ENCODE measurements around the gene ATP5ME.
"Not testable (repeated sequence)": the region's sequence is repeated elsewhere in the genome, so short reads cannot be mapped to it uniquely, and the experiment has no call there.

The ATP5ME gene

DNA sequence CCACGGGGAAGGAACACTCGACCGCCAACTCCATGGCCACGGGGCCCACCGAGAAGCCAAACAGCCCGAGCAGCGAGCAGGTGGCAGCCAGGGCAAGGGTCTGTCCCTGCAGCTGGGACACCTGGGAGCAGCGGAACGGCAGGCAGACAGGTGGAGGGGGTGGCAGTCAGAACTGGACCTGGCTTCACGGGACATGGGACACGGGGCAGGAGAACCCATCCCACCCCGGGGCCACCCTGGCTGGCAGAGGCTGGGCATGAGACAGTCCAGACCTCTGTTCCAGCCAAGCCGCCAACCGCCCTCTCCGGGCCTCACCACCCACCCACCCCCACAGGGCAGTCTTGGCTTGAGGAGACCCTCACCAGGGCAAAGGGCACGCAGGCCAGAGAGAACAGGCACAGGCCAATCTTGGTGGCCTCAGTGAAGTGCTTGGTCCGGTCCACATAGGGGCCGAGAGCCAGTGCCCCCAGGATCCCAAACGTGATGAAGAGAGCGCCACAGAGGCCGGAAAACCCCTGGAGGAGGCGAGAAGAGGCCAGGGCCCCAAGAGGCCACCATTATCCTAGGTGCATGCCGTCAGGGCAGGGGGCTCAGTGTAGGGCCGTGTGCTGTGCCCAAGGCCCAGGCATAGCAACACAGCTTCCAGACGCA, 9.3 kb upstream of the ATP5ME start:
- no peak for DNase-seq (ENCODE audit: low spot score)

- DNase-seq (ENCODE audit: low spot score), result no peak
Measured at GRCh38 chr4:682490-683172, 8.6 kb upstream of the ATP5ME start.

- no peak for DNase-seq (ENCODE audit: low spot score)
Measured at GRCh38 chr4:681736-682451, 7.8 kb upstream of the ATP5ME start.

GRCh38 chr4:680928-681645, 7.0 kb upstream of the ATP5ME start:
- peak; percentile 47 for DNase-seq (ENCODE audit: low spot score)

DNA sequence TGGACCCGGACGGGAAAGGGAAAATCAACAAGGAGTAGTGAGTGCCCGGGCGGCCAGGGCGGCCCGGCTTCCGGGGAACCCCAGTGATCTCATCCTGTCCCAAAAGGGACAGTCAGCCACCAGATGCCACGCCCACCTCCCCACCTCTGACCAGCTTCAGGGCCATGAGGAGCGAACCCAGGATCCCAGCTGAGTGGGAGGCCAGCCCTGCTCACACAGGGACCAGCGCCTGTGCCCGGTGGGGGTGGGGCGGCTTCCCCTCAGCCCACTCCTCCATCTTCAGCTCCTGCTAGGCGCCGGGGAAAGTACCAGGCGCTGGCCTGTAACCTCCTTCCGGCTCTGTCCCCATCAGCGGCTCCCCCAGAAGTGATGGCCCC, 6.5 kb upstream of the ATP5ME start:
- DNase-seq (ENCODE audit: low spot score), result no peak

DNA sequence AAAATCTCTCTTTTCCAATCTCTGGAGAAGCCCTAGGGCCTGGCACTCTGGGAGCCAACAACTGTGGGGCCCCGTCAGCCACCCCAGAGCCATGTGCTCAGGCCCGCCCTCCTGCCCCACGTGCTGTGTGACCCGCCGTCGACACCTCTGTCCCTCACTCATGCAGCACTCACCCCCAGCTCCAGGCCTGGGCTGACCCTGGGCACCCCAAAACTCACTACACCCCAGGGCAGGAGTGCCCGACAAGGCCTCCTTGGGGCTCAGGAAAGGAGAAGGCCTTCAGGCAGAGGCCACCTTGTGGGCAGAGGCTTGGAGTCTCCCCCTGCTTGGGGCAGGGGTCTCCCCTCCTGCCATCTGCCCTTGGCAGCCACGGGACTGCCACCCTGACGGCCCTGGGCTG, 6.0 kb upstream of the ATP5ME start:
- no peak for DNase-seq (ENCODE audit: low spot score)

DNA sequence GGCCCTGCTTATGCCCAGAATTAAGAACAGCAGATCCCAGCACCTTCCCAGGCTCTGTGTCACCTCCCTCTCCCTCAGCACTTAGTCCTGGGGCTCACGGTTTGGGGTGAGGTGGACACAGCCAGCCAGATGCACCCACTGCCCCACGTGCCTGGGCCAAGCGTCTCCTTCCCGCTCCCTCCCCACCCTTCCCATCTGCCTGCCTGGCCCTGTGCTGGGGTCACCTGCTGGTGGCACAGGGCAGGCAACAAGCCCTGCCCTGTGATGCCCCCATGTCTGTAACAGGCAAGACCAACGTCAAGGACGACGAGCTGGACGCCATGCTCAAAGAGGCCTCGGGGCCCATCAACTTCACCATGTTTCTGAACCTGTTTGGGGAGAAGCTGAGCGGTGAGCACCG, 5.6 kb upstream of the ATP5ME start:
- no peak for DNase-seq (ENCODE audit: low spot score)

DNA sequence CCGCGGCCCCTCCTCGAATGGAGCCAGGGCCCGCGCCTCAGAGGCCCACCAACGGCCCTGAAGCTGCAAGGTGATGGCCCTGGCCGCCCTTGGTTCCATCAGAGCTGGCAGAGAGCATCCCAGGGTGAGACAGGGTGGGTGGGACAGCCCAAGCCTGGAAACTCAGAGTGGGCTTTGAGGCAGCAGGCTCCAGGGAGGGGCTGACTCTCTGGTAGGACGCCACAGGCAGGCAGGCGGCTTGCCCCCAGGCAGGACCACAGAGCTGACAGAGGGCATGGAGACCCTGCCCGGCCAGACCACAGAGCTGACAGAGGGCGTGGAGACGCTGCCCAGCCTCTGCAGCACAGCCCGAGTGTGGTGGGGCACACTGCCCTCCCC, 5.0 kb upstream of the ATP5ME start:
- no peak for DNase-seq (ENCODE audit: low spot score)

- no peak for DNase-seq (ENCODE audit: low spot score)
Measured at GRCh38 chr4:678331-679103, 4.4 kb upstream of the ATP5ME start.

DNA sequence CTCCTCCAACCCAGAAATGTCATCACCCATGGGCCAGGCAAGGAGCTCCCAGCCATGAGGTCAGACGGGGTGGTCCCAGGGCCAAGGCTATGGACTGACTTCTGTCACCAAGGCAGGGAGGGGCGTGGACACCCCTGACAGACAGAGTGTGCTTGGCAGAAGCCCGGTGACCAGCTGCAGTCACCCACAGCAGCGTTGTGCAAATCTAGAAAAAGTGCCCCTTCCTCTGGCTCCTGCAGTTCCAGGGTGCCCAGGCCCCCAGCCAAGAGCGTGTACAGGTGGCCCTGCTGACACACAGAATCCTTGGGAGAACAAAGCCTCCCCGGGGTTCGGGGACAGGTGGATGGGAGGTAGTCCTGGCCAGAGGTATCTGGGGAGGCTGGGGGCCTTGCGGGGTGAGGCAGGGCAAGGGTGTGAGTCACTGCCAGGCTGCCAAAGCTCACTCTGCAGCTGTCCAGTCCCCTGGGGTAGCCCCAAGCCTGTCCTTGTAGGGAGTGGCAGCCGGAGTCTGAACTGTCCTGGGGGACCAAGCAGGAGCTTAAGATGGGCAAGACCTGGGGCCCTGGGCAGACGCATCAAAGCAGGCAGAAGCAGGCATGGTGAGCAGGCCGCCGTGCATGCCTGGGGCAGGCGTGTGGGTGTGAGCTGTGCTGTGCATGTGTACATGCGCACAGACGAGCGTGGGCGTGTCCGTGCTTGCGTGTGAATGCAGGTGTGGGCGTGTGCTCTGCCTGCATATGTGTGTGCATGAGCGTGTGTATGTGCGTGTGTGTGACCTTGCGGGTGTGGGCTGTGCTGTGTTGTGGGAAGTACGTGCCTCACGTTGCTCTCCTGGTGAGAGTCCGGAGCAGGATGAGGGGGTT, 3.6 kb upstream of the ATP5ME start:
- DNase-seq (ENCODE audit: low spot score), result no peak

- DNase-seq (ENCODE audit: low spot score), result no peak
Measured at GRCh38 chr4:676871-677235, 2.8 kb upstream of the ATP5ME start.

GRCh38 chr4:675980-676870, 2.1 kb upstream of the ATP5ME start:
- no peak for DNase-seq (ENCODE audit: low spot score)

DNA sequence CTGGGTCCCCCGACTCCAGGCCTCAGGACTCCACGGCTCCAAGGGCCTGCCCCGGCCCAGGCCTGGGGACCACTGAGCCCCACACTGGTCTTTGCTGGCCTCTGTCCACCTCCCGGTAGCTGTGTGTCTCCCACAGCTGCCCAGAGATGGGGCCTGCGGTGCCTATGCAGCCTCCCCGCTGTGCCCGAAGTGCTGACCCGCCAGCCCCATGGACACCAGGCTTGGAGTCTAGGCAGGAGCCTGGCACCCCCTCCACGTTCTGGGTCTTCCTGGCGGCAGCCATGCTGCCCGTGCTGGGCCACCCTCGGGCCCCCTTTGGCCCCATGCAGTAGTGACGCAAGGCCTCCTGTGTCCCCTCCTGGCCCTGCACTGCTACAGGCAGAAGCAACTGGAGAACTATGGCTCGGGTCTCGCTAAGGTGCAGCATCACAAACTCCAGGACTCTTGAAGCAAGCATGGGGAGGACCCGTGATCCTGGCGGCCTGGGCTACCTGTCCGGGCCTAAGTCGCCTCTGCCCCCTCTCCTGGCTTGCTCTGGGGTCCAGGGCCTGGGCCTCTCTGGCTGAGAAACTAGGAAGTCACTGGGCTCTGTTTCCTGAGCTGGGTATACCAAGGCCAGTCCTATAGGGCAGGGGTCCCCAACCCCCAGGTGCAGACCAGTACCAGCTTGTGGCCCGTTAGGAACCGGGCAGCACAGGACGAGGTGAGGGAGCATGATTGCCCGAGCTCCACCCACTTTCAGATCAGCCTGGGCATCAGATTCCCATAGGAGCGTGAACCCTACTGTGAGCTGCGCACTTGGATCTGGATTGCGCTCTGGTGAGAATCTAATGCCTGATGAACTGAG, 1.2 kb upstream of the ATP5ME start:
- DNase-seq (ENCODE audit: low spot score), result no peak

DNA sequence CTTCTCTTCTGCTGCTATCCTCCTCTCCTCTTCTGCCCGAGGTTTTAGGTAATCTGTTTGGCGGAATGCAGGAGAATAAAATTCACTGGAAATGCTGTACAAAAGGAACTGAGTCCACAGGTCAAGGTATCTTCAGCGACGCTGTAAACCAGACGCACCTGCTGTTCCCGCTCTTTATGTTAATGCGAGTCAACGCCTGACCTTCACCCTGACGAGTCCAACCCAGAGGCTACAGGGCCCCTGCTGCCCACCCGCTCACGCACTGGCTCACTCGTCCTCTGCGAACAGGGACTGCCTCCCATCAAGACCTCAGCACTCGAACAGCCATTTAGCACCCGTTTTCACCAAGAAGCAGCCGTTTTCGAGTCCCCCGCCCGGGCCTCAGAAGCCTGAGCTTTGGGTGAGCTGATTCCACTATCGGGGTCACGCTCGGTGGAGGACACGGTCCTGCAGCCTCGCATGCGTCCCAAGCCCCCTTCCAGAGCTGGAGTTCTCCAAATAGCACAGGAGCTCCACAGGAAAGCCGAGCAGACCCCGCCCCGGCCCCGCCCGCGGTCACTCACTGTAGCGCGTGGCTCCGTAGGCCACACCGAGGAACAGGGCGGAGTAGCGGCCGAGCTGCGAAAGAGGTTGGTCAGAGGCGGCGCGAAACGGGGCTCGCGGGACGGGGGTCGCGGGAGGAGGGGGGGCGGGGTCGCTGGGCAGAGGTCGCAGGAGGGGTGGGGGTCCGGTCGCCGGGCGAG, 556 bp downstream of the ATP5ME start:
- DNase-seq (ENCODE audit: low spot score), result no peak

GRCh38 chr4:671769-672168, 2.3 kb downstream of the ATP5ME start:
- no peak for DNase-seq (ENCODE audit: low spot score)

DNA sequence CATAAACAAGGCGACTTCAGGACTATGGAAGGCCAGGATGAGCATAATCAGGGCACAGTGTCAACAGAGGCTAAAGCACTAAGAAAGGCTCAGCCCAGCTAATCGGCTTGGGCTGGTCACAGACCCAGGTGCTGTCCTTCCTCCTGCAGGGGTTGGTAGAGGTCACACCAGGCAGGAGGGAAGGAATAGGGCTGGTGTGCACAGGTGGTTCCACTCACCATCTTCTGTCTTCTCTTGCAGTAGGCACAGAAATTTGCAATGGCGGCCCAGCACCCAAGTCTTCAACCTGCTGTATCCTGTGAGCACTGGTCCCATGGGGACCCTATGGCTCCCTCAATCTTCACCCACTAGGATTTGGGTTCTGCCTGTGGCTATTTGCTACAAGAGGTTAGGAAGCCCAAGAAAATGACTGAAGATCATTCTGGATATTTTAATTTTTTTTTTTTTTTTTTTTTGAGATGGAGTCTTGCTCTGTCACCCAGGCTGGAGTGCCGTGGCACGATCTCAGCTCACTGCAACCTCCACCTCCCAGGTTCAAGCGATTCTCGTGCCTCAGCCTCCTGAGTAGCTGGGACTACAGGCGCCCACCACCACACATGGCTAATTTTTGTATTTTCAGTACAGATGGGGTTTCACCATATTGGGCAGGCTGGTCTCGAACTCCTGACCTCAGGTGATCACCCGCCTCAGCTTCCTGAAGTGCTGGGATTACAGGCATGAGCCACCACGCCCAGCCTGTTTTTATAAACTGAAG, 4.1 kb downstream of the ATP5ME start:
- not testable (repeated sequence) for DNase-seq (ENCODE audit: low spot score)

- DNase-seq (ENCODE audit: low spot score), result not testable (repeated sequence)
Measured at GRCh38 chr4:668219-668618, 5.9 kb downstream of the ATP5ME start.

DNA sequence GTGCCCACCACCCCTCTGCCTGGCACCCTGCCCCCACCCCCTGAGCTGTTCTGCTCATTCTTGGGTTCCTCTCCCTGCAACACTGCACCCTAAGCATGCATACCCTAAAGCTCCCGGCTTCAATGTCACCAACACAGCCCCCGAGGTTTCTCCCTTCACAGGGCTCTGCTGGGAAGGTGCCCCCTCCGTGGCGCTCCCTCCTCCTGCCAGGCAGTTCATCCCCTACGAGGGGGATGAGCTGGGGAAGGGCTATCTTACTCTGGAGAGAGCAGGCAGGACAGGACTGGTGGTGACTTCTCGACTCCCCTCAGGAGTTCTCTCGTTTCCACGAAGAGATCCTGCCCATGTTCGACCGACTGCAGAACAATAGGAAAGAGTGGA, 6.5 kb downstream of the ATP5ME start:
- DNase-seq (ENCODE audit: low spot score), result no peak

All from activated CD4-positive, alpha-beta T cell treated with anti-CD3 and anti-CD28 coated beads, Interleukin-2, Interleukin-4, amounts not matched to agents 100 ng/mL and 50 ng/mL, durations not matched to agents 16 hours and 8 hours (primary cell).